HG03432 (cell line): ENCODE measurements around the gene MRPS18B.
"Not testable (repeated sequence)": the region's sequence is repeated elsewhere in the genome, so short reads cannot be mapped to it uniquely, and the experiment has no call there.

Experiments used
- ATAC-seq: cut with Tn5 transposase; IDR thresholded peaks from one replicate; pipeline ENCODE4 v1.9.1; 2021; ENCODE audit warnings: mild to moderate bottlenecking, moderate library complexity; ENCODE audit not compliant: unreplicated experiment

MRPS18B gene

DNA sequence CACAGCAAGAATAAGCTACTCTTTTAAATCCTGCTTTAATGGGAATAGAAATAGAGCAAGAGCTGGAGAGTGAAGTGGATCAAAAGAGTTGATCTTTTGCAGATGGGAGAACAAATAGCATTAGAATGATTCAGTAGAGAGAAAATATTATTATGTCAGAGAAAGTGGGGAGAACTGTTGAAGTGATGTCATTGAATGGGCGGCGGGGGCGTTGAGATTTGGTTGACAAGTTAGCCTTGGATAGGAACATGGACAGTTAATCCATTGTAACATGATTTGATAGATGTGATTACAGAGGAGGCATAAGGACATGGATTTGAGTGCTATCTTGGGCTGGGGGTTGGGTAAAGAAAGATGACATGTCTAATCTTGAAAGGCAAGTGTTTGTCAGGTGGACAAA is 18.2 kb downstream of the MRPS18B start:
- no peak for ATAC-seq

DNA sequence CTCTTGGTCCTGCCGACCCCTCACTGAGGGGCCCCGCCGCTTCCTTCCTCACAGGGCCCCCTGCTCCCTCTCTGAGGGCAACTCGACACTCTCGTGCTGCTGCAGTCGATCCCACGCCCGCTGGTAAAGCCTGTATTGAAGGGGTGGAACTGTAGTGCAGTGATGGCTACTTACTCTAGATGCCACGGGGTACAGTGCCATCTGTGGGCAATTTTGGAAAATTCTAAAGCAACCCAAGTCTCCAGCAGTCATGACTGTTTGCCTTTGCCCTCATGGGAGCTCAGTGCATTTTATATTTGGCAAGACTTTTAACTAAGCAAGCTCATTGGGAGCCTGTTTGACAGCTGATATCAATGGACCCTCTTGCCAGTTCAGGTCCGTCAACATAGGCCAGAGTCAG is 22.8 kb downstream of the MRPS18B start:
- no peak for ATAC-seq

DNA sequence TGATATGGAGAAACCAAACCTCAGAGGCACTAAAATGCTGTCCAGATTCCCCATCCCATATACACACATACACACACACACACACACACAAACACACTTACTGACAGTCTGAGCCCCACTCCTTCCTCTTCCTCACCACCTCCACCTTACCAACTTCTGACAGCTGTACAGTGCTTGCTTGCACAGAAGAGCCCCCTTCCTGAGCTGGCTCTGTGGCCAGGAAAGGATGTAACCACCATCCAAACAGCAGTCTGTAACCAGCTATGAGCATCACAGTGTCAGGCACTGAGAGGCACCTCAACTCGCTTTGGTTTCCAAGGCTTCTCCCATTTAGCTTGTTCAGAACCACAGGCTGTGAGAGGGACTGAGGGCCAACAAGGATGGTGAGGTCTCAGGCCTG is 23.4 kb downstream of the MRPS18B start:
- ATAC-seq = no peak

- no peak for ATAC-seq
Observed at GRCh38 chr6:30643656-30644055, 26.0 kb downstream of the MRPS18B start.

DNA sequence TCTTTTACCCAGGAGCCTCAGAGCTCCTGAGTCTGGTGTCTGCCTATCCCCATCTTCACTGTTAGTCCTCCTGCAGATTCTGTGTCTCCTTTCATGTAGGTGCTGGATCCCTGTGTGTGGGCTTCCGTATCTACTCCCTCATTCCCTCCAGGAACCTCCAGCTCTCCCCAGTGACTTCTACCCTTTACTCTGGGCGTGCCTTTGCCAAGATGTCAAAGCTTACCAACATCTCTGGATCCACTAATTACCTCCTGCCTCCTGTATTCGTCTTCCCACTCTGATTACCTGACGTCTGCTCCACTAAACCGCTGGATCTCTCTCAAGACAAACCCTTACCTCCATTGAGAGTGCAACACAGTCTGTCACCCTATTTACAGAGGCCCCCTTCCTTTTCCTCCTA is 27.1 kb downstream of the MRPS18B start:
- no peak for ATAC-seq

- ATAC-seq = no peak
Observed at GRCh38 chr6:30645989-30646388, 28.3 kb downstream of the MRPS18B start.

GRCh38 chr6:30646450-30647241 is 29.0 kb downstream of the MRPS18B start, which contains the start of gene C6orf136:
Gene C6orf136, plus strand, starts transcription at chr6:30647133. Its CDS starts 99 bp downstream, at chr6:30647232.
- ATAC-seq = peak; percentile 59

- ATAC-seq = peak; percentile 71
Observed at GRCh38 chr6:30647242-30648116, 29.8 kb downstream of the MRPS18B start.

GRCh38 chr6:30651143-30651542 is 33.5 kb downstream of the MRPS18B start:
- no peak for ATAC-seq

GRCh38 chr6:30654798-30655742 is 37.4 kb downstream of the MRPS18B start:
- no peak for ATAC-seq

DNA sequence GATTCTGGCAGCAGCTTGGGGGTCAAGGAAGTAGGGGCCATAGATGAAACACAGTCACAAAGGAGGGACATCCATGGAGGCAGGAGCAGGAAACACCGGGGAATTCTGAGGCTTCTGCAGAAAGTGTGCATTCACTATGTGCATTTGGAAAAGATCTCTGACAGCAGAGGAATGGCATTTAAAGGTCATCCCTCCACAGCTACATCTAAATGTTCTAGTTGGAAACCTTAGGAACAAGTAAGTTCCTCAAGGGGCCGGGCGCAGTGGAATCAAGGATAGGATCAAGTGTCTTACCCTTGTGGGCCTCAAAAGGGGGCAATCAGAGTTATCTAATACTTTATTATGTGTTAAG is 38.1 kb downstream of the MRPS18B start:
- ATAC-seq = no peak

- ATAC-seq = no peak
Observed at GRCh38 chr6:30656513-30656912, 38.9 kb downstream of the MRPS18B start.

- no peak for ATAC-seq
Observed at GRCh38 chr6:30657454-30657853, 39.8 kb downstream of the MRPS18B start.

- not testable (repeated sequence) for ATAC-seq
Observed at GRCh38 chr6:30657922-30658321, 40.3 kb downstream of the MRPS18B start.

DNA sequence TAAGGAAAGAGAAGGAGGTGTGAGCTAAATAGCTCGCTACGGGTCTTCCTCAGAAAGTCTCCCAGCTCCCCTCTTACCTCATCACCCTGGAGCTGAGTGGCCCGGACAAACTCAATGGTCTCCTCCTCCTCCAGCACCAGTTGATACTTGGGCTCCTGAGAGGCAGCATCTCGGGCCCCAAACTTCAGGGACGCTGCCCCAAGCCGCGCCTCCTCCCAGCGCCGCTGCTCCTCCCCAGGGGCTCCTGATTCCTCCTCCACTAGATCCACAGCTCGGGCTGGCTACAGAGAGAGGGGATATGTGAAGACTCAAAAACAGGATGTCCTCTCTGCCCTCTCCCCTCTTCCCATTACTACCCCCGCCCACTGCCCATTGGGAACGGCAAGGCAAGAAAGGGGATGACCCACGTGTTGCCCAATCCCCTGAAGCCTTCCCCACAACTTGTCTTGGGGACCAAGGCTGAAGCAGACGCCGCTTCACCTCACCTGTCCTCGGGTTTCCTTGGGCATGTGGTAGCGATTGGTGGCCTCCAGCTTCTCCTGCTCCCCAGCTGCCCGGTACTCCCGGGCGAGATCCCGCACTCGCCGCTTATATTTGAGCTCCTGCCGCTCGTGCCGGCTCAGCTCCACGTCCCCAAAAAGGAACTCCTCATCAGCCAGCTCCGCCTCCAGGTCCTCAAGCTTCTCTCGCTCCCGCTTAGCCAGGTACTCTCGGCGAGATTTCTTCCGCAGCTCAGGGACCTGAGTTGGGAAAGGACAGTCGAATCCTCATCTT is 47.5 kb downstream of the MRPS18B start:
- no peak for ATAC-seq

- not testable (repeated sequence) for ATAC-seq
Observed at GRCh38 chr6:30666300-30666699, 48.7 kb downstream of the MRPS18B start.

- no peak for ATAC-seq
Observed at GRCh38 chr6:30670760-30671527, 53.3 kb downstream of the MRPS18B start.

- ATAC-seq = peak; percentile 83
Observed at GRCh38 chr6:30672445-30673253, 55.0 kb downstream of the MRPS18B start, which contains the start of gene DHX16. Gene DHX16, minus strand, starts transcription at chr6:30673006. Its CDS starts 165 bp downstream, at chr6:30672841.
